ENCODE data around the gene AOC3.
"Not testable (repeated sequence)": the region's sequence is repeated elsewhere in the genome, so short reads cannot be mapped to it uniquely, and the experiment has no call there.

AOC3 gene

DNA sequence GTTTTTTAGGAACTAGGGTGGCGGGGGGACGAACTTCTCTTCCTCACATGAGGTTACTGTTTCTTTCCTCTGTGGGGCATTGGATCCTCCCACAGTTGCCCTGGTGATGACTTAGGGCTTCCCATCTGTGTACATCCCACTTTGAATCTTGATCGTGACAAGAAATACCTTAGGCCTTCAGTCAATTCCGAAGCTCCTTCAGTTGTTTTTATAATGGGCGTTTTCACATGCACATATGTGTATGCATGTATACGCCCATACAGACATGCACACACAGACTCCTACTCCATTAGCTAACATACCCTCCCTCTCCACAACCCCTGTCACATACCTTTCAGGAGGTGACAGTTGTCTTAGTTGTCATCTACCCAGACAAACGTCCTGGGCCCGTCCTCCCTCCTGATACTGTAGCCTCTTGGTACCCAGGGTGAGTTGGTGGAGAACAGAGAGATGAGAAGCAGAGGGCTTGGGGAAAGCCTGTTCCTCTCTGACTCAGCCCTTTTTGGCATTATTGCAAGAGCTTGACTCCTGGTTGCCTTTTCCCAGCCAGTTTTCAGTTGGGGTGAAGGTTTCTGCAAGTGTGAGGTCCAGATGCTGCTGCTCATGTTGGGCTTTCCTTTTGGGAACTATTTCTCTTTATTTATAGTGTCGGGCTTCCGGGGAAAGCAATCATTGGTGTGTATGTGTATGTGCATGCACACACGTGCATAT is 8.9 kb upstream of the AOC3 start:
- no peak for DNase-seq (ENCODE audit: low read depth, low spot score)
- no peak overlapping the region for H3K4me3 ChIP-seq (ENCODE audit: low read length)

DNA sequence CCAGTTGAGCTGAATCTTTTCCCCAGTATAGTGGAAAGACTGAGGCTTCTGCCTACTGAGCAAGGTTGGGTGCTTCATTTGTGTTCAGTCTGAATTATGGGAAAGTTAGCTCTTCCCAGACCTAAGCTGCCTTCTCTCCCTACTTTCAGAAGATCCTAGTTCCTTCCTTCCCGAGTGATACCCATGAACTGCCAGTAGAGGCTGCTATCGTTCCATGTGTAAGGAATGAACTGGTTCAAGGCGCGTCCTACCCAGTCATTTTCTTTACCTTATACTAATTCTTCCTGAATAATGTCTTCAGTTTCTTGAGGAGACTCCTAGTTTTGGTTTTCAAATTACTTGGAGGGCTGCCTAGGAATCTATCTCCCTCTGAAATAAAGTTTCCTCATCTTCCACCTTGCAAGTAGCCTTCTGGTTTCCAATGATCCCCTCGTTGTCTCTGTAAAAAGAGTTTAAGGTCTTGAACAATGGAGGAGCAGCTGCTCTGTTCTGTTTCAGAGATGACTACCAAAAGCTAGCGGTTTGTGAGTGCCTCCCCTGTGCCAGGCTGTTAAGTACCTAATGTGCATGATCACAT is 7.6 kb upstream of the AOC3 start:
- no peak overlapping the region for H3K4me3 ChIP-seq (ENCODE audit: low read length)
- DNase-seq (ENCODE audit: low read depth, low spot score), result no peak

DNA sequence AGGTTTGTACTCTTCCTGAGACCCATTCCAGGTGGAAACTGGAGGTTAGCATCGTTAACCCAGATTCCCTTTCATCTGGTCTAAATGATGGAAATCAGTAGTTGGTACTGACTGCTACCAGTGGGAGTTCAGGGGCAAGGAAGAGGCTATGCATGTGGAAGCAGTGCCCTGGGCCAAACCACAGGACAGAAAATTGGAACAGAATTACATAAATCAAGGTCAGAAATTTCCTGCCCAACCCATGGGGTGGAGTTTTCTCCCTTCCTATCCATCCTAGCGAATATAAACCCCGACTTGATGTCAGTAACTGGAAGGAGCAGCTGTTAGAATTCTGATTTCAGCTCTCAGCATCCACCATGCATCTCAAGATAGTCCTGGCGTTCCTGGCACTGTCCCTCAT is 6.7 kb upstream of the AOC3 start, which contains the start of gene AOC2:
Gene AOC2, plus strand, starts transcription at position 310 of the 400 bp plus-strand sequence. Its CDS starts 47 bp downstream, at position 357.
- no peak for DNase-seq (ENCODE audit: low read depth, low spot score)
- no peak within 1 kb of the TSS for H3K4me3 ChIP-seq (ENCODE audit: low read length)

DNA sequence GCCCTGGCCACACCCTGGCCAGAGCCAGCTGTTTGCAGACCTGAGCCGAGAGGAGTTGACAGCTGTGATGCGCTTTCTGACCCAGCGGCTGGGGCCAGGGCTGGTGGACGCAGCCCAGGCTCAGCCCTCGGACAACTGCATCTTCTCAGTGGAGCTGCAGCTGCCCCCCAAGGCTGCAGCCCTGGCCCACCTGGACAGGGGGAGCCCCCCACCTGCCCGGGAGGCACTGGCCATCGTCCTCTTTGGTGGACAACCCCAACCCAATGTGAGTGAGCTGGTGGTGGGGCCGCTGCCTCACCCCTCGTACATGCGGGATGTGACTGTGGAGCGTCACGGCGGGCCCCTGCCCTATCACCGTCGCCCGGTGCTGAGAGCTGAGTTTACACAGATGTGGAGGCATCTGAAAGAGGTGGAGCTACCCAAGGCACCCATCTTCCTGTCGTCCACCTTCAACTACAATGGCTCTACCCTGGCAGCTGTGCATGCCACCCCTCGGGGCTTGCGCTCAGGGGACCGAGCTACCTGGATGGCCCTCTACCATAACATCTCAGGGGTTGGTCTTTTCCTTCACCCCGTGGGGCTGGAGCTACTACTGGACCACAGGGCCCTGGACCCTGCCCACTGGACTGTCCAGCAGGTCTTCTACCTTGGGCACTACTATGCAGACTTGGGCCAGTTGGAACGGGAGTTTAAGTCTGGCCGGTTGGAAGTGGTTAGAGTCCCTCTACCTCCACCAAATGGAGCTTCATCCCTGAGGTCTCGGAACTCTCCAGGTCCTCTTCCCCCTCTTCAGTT is 6.0 kb upstream of the AOC3 start:
- H3K4me3 ChIP-seq (ENCODE audit: low read length), result no peak overlapping the region
- no peak for DNase-seq (ENCODE audit: low read depth, low spot score)

DNA sequence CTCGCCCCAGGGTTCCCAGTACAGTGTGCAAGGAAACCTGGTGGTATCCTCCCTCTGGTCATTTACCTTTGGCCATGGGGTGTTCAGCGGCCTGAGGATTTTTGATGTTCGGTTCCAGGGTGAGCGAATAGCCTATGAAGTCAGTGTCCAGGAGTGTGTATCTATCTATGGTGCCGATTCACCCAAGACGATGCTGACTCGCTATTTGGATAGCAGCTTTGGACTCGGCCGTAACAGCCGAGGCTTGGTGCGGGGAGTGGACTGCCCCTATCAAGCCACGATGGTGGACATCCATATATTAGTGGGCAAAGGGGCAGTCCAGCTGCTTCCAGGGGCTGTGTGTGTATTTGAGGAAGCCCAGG is 5.5 kb upstream of the AOC3 start:
- DNase-seq (ENCODE audit: low read depth, low spot score), result no peak
- no peak overlapping the region for H3K4me3 ChIP-seq (ENCODE audit: low read length)

DNA sequence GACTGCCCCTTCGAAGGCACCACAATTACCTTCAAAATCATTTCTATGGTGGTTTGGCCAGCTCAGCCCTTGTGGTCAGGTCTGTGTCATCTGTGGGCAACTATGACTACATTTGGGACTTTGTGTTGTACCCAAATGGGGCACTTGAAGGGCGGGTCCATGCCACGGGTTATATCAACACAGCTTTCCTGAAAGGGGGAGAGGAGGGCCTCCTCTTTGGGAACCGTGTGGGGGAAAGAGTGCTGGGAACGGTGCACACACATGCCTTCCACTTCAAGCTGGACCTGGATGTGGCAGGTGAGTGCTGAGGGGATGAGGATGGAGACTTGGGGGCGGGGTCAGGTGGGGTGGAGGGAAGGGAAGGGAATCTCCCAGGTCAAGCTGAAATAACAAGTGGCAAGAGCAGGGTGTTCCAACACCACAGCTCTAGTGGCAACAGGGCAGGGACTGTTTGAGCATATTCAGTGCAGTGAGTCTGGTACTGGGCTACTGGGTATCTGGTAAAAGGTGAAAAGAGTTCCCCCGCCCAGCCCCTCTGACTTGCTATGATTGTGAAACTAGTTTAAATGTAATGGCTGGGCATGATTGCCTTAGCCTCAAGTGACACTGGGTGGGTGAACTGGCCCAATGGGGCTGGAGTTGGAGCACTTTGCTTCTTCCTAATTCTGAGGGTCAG is 4.9 kb upstream of the AOC3 start:
- no peak for DNase-seq (ENCODE audit: low read depth, low spot score)
- no peak overlapping the region for H3K4me3 ChIP-seq (ENCODE audit: low read length)

DNA sequence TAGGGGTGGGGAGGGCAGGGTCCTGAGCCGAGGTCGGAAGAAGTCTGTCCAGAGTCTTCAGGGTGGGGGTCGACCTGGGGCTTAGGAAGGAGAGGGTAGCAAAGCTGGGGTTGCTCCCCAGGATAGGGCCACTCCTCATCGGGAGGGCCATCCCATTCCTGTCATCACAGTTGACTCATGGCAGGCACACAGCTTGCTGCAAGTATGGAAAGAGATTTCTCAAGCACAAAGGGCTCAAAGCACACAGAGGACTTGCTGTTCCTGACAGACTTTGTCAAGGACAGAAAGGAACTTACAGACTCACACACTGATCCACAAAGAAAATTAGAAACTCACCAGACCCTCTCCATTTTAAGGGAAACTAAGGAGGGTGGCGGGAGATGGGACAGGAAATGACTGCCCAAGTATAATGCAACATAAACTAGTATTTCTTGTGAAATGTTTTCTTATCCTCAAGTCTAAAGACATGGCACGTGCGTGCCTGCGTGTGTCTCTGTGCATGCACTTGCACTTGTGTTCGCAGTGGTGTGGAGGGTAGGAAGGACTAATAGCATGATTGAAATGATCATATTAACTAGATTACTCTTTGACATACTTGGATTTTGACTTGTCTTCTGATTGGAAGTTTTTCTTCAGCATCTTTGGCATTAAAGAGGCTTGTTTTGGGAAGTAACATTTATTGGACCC is 4.3 kb upstream of the AOC3 start:
- no peak for DNase-seq (ENCODE audit: low read depth, low spot score)
- no peak overlapping the region for H3K4me3 ChIP-seq (ENCODE audit: low read length)

DNA sequence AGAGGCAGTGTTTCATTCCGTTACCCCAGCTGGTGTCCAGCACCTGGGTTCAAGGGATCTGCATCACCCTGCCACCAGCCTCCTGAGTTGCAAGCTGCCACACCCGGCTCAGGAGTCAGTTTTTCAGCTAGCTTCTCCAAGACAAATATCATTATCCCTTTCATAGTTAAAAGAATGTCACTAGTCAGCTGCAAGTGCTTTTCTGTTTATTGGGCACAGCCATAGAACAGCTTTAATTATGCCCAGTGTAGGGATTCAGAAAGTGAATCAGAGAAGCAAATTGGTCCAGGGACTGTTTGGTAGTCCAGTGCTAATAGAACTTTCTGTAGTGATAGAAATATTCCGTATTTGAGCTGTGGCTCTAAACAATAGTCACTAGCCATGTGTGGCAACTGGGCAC is 2.9 kb upstream of the AOC3 start:
- no peak overlapping the region for H3K4me3 ChIP-seq (ENCODE audit: low read length)
- no peak for DNase-seq (ENCODE audit: low read depth, low spot score)

DNA sequence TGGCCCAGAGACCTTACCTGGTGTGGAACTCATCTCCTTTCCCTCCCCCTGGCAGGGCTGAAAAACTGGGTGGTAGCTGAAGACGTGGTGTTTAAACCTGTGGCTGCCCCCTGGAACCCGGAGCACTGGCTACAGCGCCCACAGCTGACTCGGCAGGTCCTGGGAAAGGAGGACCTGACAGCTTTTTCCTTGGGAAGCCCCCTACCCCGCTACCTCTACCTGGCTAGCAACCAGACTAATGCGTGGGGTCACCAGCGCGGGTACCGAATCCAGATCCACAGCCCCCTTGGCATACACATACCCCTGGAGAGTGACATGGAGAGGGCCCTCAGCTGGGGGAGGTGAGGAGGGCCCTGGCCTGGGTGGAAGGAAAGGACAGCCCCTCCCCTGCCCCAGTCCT is 2.0 kb upstream of the AOC3 start:
- H3K4me3 ChIP-seq (ENCODE audit: low read length), result no peak overlapping the region
- DNase-seq (ENCODE audit: low read depth, low spot score), result no peak

DNA sequence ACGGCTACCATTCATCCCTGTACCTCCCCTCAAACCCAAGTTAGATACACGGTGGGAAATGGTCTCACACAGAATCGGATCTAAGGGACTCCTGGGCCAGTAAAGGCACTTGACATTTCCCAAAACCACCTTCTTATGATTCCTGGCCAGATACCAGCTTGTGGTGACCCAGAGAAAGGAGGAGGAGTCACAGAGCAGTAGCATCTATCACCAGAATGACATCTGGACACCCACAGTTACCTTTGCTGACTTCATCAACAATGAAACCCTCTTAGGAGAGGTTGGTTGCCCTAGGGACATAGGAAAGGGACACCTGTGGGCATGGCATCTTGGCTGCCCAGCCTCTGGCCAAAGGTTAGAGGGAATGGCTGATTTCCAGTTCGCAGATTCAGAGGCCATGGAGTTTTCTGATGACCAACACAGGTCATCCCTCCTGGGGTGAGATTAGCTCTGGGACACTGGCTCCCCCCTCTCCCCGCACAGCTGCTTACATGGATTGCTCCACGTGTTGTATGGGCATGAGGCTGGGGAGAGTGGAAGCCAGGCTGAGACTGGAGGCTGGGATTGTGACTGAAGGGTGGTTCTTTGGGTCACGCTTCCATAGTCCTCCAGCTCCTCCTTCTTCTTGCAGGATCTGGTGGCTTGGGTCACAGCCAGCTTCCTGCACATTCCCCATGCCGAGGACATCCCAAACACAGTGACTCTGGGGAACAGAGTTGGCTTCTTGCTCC is 1.4 kb upstream of the AOC3 start:
- H3K4me3 ChIP-seq (ENCODE audit: low read length), result no peak overlapping the region
- no peak for DNase-seq (ENCODE audit: low read depth, low spot score)

DNA sequence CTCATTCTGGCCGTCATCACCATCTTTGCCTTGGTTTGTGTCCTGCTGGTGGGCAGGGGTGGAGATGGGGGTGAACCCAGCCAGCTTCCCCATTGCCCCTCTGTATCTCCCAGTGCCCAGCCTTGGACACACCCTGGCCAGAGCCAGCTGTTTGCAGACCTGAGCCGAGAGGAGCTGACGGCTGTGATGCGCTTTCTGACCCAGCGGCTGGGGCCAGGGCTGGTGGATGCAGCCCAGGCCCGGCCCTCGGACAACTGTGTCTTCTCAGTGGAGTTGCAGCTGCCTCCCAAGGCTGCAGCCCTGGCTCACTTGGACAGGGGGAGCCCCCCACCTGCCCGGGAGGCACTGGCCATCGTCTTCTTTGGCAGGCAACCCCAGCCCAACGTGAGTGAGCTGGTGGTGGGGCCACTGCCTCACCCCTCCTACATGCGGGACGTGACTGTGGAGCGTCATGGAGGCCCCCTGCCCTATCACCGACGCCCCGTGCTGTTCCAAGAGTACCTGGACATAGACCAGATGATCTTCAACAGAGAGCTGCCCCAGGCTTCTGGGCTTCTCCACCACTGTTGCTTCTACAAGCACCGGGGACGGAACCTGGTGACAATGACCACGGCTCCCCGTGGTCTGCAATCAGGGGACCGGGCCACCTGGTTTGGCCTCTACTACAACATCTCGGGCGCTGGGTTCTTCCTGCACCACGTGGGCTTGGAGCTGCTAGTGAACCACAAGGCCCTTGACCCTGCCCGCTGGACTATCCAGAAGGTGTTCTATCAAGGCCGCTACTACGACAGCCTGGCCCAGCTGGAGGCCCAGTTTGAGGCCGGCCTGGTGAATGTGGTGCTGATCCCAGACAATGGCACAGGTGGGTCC is 607 bp downstream of the AOC3 start:
- not testable (repeated sequence) for H3K4me3 ChIP-seq (ENCODE audit: low read length); DNase-seq (ENCODE audit: low read depth, low spot score)

DNA sequence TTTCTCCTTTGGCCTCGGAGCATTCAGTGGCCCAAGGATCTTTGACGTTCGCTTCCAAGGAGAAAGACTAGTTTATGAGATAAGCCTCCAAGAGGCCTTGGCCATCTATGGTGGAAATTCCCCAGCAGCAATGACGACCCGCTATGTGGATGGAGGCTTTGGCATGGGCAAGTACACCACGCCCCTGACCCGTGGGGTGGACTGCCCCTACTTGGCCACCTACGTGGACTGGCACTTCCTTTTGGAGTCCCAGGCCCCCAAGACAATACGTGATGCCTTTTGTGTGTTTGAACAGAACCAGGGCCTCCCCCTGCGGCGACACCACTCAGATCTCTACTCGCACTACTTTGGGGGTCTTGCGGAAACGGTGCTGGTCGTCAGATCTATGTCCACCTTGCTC is 1.4 kb downstream of the AOC3 start:
- DNase-seq (ENCODE audit: low read depth, low spot score), result no peak
- no peak overlapping the region for H3K4me3 ChIP-seq (ENCODE audit: low read length)

DNA sequence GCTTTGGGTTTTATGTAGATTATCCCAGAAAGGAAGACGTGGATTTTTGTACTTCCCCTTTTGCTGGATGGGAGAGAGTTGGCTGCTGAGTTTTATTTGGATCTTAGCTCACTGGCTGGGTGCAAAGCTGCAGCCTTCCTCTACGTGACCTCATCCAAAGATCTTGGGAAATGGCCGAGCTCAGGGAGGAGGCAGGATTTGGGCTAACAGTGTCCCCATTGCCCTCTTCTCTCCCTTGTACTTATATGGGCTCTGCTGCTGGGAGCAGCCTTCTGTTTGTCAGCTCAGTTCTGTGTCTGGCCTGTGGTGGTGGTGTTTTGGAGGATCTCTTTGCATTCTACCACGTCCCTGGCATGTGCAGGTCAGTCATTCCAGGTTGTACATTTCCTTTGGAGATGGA is 2.0 kb downstream of the AOC3 start:
- DNase-seq (ENCODE audit: low read depth, low spot score), result no peak
- H3K4me3 ChIP-seq (ENCODE audit: low read length), result no peak overlapping the region

DNA sequence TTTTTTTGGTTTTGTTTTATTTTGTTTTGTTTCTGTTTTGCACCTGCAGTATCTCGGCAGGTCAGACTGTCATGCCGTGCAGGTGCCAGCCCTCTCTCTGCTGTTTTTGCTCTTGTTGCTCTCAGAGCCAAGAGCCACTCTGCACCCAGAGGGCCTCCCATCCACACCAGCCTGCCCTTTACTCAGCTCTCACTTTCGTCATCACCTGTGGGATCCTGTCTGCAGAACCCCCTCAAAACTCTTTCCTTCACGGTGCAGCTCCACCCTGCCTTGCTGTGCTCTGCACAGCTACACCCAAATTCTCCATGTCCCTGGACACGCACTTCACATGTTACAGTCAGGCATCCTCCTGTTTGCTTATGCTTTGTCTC is 2.6 kb downstream of the AOC3 start:
- H3K4me3 ChIP-seq (ENCODE audit: low read length), result no peak overlapping the region

DNA sequence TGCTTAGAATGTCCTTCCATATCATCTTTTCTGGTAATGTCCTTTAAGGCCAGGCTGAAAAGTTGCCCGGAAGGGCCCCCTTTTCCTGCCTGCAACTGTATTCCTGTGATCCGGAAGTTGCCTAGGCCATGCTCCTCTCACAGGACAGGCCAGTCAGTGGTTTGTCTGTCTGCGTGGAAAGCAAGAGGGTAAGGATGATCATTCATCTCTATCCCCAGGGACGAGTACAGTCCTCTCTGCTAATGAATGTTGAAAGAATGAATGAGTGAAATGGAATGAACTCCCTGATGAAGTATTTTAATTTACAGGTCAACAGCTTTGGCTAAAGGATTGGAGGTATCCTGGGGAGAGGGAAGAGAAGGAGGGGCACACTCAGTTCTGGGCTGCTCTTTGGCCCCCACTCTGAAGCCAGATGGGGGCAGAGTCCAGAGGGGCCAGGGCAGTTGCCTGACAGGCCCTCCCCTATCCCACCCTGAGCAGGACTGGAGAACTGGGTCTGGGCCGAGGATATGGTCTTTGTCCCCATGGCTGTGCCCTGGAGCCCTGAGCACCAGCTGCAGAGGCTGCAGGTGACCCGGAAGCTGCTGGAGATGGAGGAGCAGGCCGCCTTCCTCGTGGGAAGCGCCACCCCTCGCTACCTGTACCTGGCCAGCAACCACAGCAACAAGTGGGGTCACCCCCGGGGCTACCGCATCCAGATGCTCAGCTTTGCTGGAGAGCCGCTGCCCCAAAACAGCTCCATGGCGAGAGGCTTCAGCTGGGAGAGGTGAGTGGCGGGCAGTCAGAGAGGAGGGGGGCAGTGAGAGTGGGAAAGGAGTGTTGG is 3.2 kb downstream of the AOC3 start:
- H3K4me3 ChIP-seq (ENCODE audit: low read length), result no peak overlapping the region
- no peak for DNase-seq (ENCODE audit: low read depth, low spot score)

More for the DNA sequence above, 2.6 kb downstream of the AOC3 start:
- no peak for DNase-seq (ENCODE audit: low read depth, low spot score)

DNA sequence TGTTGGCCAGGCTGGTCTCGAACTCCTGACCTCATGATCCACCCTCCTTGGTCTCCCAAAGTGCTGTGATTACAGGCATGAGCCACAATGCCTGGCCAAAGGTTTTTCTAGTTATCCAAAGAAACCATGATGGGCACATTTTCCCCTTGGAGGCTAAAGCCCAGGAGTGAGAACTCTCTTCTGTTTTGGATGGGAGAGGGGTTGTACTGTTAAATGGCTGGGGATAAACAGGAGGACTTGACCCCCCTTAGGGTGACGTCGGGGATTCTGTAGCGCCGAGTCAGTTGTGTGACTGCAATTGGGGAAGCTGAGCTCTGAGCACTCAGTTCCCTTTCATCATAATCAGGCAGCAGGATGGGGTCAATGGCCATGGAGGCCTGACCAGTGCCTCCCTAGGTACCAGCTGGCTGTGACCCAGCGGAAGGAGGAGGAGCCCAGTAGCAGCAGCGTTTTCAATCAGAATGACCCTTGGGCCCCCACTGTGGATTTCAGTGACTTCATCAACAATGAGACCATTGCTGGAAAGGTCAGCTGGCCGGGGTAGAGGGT is 4.1 kb downstream of the AOC3 start:
- no peak for DNase-seq (ENCODE audit: low read depth, low spot score)
- no peak overlapping the region for H3K4me3 ChIP-seq (ENCODE audit: low read length)

DNA sequence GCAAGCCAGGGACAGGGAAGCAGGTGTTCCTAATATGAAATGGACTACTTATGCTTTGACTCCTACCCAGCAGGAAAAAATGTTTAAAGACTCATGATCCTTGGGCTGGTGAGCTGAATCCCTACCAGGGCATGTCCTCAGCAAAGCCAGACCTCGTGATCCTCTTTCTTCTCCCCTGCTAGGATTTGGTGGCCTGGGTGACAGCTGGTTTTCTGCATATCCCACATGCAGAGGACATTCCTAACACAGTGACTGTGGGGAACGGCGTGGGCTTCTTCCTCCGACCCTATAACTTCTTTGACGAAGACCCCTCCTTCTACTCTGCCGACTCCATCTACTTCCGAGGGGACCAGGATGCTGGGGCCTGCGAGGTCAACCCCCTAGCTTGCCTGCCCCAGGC is 5.1 kb downstream of the AOC3 start:
- not testable (repeated sequence) for H3K4me3 ChIP-seq (ENCODE audit: low read length); DNase-seq (ENCODE audit: low read depth, low spot score)

All from Jurkat, Clone E6-1 (cell line).